ENCODE data around the gene AP3S2.

The AP3S2 gene

GRCh38 chr15:89799918-89800498 is 93.8 kb downstream of the AP3S2 start:
- no peak overlapping the region for H3K9ac ChIP-seq (ENCODE audit: low read depth, low read length)
- no peak for ATAC-seq (ENCODE audit: insufficient read depth, low read depth)
- H3K4me3 ChIP-seq (ENCODE audit: low read depth in 1 of 2, low read length in 2 of 2) = no peak overlapping the region

GRCh38 chr15:89799011-89799911 is 94.5 kb downstream of the AP3S2 start:
- ATAC-seq (ENCODE audit: insufficient read depth, low read depth) (no peak), DNase-seq (no peak)
- H4K20me1 ChIP-seq (ENCODE audit: insufficient read depth, low read length) = no peaks in the 10 kb centered on the region
- no peak overlapping the region for H2AFZ ChIP-seq (ENCODE audit: low read depth, low read length)
- no peaks in the 10 kb centered on the region for H3K27me3 ChIP-seq (ENCODE audit: insufficient read depth, low read length, poor library complexity)
- TF ChIP-seq EZH2 (IDR thresholded peaks at IDR 0.05; ENCODE audit: borderline replicate concordance, low read depth, low read length, severe bottlenecking) (no peak), CTCF (IDR thresholded peaks at IDR 0.05; ENCODE audit: borderline replicate concordance, extremely low read depth, low read length, poor library complexity, severe bottlenecking) (no peak)
- no peaks in the 10 kb centered on the region for H3K79me2 ChIP-seq (ENCODE audit: insufficient read depth, low read length)
- H3K9ac ChIP-seq (ENCODE audit: low read depth, low read length) = no peak overlapping the region
- H3K9me3 ChIP-seq (ENCODE audit: insufficient read depth, low read length, severe bottlenecking) = no peaks in the 10 kb centered on the region
- no peak overlapping the region for H3K4me2 ChIP-seq (ENCODE audit: insufficient read depth, low read length)
- no peaks in the 10 kb centered on the region for H3K36me3 ChIP-seq (ENCODE audit: insufficient read depth, low read length)
- no peak overlapping the region for H3K4me3 ChIP-seq (ENCODE audit: low read depth in 1 of 2, low read length in 2 of 2)
- H3K27ac ChIP-seq (ENCODE audit: low read length) = no peak overlapping the region
- H3K4me1 ChIP-seq (ENCODE audit: insufficient read depth, low read length) = no peaks in the 10 kb centered on the region

More at GRCh38 chr15:89799918-89800498, 93.8 kb downstream of the AP3S2 start:
- no peak for DNase-seq
- Histone ChIP-seq H3K79me2 (ENCODE audit: insufficient read depth, low read length) (no peaks in the 10 kb centered on the region), H3K36me3 (ENCODE audit: insufficient read depth, low read length) (no peaks in the 10 kb centered on the region), H3K4me1 (ENCODE audit: insufficient read depth, low read length) (no peaks in the 10 kb centered on the region), H3K27me3 (ENCODE audit: insufficient read depth, low read length, poor library complexity) (no peaks in the 10 kb centered on the region), H3K4me2 (ENCODE audit: insufficient read depth, low read length) (no peak overlapping the region), H3K9me3 (ENCODE audit: insufficient read depth, low read length, severe bottlenecking) (no peaks in the 10 kb centered on the region), H2AFZ (ENCODE audit: low read depth, low read length) (no peak overlapping the region), H3K27ac (ENCODE audit: low read length) (no peak overlapping the region), H4K20me1 (ENCODE audit: insufficient read depth, low read length) (no peaks in the 10 kb centered on the region)
- TF ChIP-seq EZH2 (IDR thresholded peaks at IDR 0.05; ENCODE audit: borderline replicate concordance, low read depth, low read length, severe bottlenecking) = no peak

DNA sequence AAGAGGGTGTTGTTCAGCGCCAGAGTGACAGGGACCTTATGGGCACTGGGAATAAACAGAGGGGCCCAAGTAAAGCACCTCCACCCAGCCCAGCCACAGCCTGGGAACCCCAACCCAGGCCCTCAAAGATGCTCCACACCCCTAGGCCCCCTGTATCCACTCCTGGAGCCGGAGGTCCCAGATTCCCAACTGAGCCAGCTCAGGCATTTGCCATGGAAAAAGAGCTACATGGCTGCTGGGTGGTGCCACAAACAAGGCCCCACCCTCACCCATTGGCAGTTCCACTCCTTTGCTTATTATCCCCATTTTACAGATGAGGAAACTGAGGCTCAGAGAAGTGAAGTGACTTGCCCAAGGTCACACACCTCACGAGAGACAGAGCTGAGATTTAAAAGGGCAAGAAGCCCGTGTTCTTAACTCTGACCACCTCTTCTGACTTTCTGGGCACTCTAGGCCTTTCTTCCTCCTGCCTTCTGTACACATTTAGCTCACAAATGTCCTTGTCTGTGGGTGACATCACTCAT is 96.1 kb downstream of the AP3S2 start:
- TF ChIP-seq EZH2 (IDR thresholded peaks at IDR 0.05; ENCODE audit: borderline replicate concordance, low read depth, low read length, severe bottlenecking) (no peak), CTCF (IDR thresholded peaks at IDR 0.05; ENCODE audit: borderline replicate concordance, extremely low read depth, low read length, poor library complexity, severe bottlenecking) (no peak)
- no peak overlapping the region for H3K27ac ChIP-seq (ENCODE audit: low read length)
- no peaks in the 10 kb centered on the region for H3K79me2 ChIP-seq (ENCODE audit: insufficient read depth, low read length)
- no peaks in the 10 kb centered on the region for H3K4me1 ChIP-seq (ENCODE audit: insufficient read depth, low read length)
- H3K4me2 ChIP-seq (ENCODE audit: insufficient read depth, low read length) = no peak overlapping the region
- H3K36me3 ChIP-seq (ENCODE audit: insufficient read depth, low read length) = no peaks in the 10 kb centered on the region
- no peak overlapping the region for H3K4me3 ChIP-seq (ENCODE audit: low read depth in 1 of 2, low read length in 2 of 2)
- no peak overlapping the region for H2AFZ ChIP-seq (ENCODE audit: low read depth, low read length)
- H3K9ac ChIP-seq (ENCODE audit: low read depth, low read length) = no peak overlapping the region
- no peaks in the 10 kb centered on the region for H3K27me3 ChIP-seq (ENCODE audit: insufficient read depth, low read length, poor library complexity)
- no peaks in the 10 kb centered on the region for H4K20me1 ChIP-seq (ENCODE audit: insufficient read depth, low read length)
- ATAC-seq (ENCODE audit: insufficient read depth, low read depth) (no peak), DNase-seq (no peak)
- no peaks in the 10 kb centered on the region for H3K9me3 ChIP-seq (ENCODE audit: insufficient read depth, low read length, severe bottlenecking)

- Histone ChIP-seq H3K4me2 (ENCODE audit: insufficient read depth, low read length) (no peak overlapping the region), H3K9ac (ENCODE audit: low read depth, low read length) (no peak overlapping the region), H3K79me2 (ENCODE audit: insufficient read depth, low read length) (no peaks in the 10 kb centered on the region), H3K4me1 (ENCODE audit: insufficient read depth, low read length) (no peaks in the 10 kb centered on the region), H3K27me3 (ENCODE audit: insufficient read depth, low read length, poor library complexity) (no peaks in the 10 kb centered on the region), H3K4me3 (ENCODE audit: low read depth in 1 of 2, low read length in 2 of 2) (no peak overlapping the region), H3K9me3 (ENCODE audit: insufficient read depth, low read length, severe bottlenecking) (no peaks in the 10 kb centered on the region), H4K20me1 (ENCODE audit: insufficient read depth, low read length) (no peaks in the 10 kb centered on the region), H2AFZ (ENCODE audit: low read depth, low read length) (no peak overlapping the region), H3K36me3 (ENCODE audit: insufficient read depth, low read length) (no peaks in the 10 kb centered on the region), H3K27ac (ENCODE audit: low read length) (no peak overlapping the region)
- TF ChIP-seq CTCF (IDR thresholded peaks at IDR 0.05; ENCODE audit: borderline replicate concordance, extremely low read depth, low read length, poor library complexity, severe bottlenecking) = no peak
- no peak for TF ChIP-seq EZH2 (IDR thresholded peaks at IDR 0.05; ENCODE audit: borderline replicate concordance, low read depth, low read length, severe bottlenecking)
- ATAC-seq (ENCODE audit: insufficient read depth, low read depth) (no peak), DNase-seq (no peak)
Measured at GRCh38 chr15:89795996-89796395, 97.8 kb downstream of the AP3S2 start.
